Measurements from ENCODE around the gene HIP1R. TPM values are rescaled to one million over a fixed set of nuclear protein-coding genes. Genes with fewer than 3 reads are reported as not detected.

HIP1R gene
- total RNA-seq, 1 donor from 2014 or later, result 66.0 TPM

GRCh38 chr12:122853582-122854245, 18.5 kb downstream of the HIP1R start:
- no peaks in the 10 kb centered on the region for H3K9me3 ChIP-seq
- H3K36me3 ChIP-seq, result peaks cover 0 to 24% of the 10 kb centered on the region in 2 donors
- TF ChIP-seq CTCF (IDR thresholded peaks at IDR 0.05) (no peak), POLR2A (IDR thresholded peaks at IDR 0.05) (no peak), POLR2AphosphoS5 (IDR thresholded peaks at IDR 0.05; ENCODE audit: insufficient read depth in 1 of 2, low read depth in 1 of 2) (no peak)
- H3K4me3 ChIP-seq, result no peak overlapping the region
- no peak for DNase-seq (ENCODE audit: extremely low spot score in 2 of 2)
- peak overlapping the region; percentile 40 for H3K27ac ChIP-seq
- H3K4me1 ChIP-seq, result peaks cover 28% of the 10 kb centered on the region
- H3K27me3 ChIP-seq, result no peaks in the 10 kb centered on the region
- intact Hi-C loops (cut with DNase I), result no loop called here

GRCh38 chr12:122854554-122854953, 19.3 kb downstream of the HIP1R start:
- DNase-seq (ENCODE audit: extremely low spot score in 2 of 2), result no peak
- Histone ChIP-seq H3K9me3 (no peaks in the 10 kb centered on the region), H3K4me1 (peaks cover 28% of the 10 kb centered on the region), H3K27ac (no peak overlapping the region), H3K36me3 (peaks cover 0 to 24% of the 10 kb centered on the region in 2 donors), H3K27me3 (no peaks in the 10 kb centered on the region), H3K4me3 (no peak overlapping the region)
- intact Hi-C loops (cut with DNase I), result no loop called here
- TF ChIP-seq POLR2A (IDR thresholded peaks at IDR 0.05) (no peak), POLR2AphosphoS5 (IDR thresholded peaks at IDR 0.05; ENCODE audit: insufficient read depth in 1 of 2, low read depth in 1 of 2) (no peak), CTCF (IDR thresholded peaks at IDR 0.05) (no peak)

GRCh38 chr12:122855071-122855829, 20.0 kb downstream of the HIP1R start:
- DNase-seq (ENCODE audit: extremely low spot score in 2 of 2), result no peak
- H3K36me3 ChIP-seq, result peaks cover 0 to 24% of the 10 kb centered on the region in 2 donors
- no peak overlapping the region for H3K4me3 ChIP-seq
- H3K27me3 ChIP-seq, result no peaks in the 10 kb centered on the region
- intact Hi-C loops (cut with DNase I), result no loop called here
- TF ChIP-seq POLR2AphosphoS5 (IDR thresholded peaks at IDR 0.05; ENCODE audit: insufficient read depth in 1 of 2, low read depth in 1 of 2) (no peak), POLR2A (IDR thresholded peaks at IDR 0.05) (no peak), CTCF (IDR thresholded peaks at IDR 0.05) (no peak)
- no peaks in the 10 kb centered on the region for H3K9me3 ChIP-seq
- H3K27ac ChIP-seq, result no peak overlapping the region
- peaks cover 33% of the 10 kb centered on the region for H3K4me1 ChIP-seq

- H3K36me3 ChIP-seq, result peaks cover 0 to 24% of the 10 kb centered on the region in 2 donors
- H3K27ac ChIP-seq, result no peak overlapping the region
These were observed 20.9 kb downstream of the HIP1R start for GRCh38 chr12:122855928-122856831.

More at GRCh38 chr12:122855928-122856831, 20.9 kb downstream of the HIP1R start:
- intact Hi-C loops (cut with DNase I), result no loop called here
- H3K9me3 ChIP-seq, result no peaks in the 10 kb centered on the region
- DNase-seq (ENCODE audit: extremely low spot score in 2 of 2), result no peak
- H3K27me3 ChIP-seq, result no peaks in the 10 kb centered on the region
- no peak overlapping the region for H3K4me3 ChIP-seq
- TF ChIP-seq CTCF (IDR thresholded peaks at IDR 0.05), result no peak
- no peak for TF ChIP-seq POLR2A (IDR thresholded peaks at IDR 0.05)
- no peak for TF ChIP-seq POLR2AphosphoS5 (IDR thresholded peaks at IDR 0.05; ENCODE audit: insufficient read depth in 1 of 2, low read depth in 1 of 2)
- peaks cover 39% of the 10 kb centered on the region for H3K4me1 ChIP-seq
